ENCODE measurements around the gene ADRA2A. TPM values are rescaled to one million over a fixed set of nuclear protein-coding genes. Genes with fewer than 3 reads are reported as not detected.
A peak's percentile ranks its signal among the peaks of the same experiment; 100 is the strongest.

Gene ADRA2A
- total RNA-seq, 1 donor from 2014 or later, result 3.8 TPM

DNA sequence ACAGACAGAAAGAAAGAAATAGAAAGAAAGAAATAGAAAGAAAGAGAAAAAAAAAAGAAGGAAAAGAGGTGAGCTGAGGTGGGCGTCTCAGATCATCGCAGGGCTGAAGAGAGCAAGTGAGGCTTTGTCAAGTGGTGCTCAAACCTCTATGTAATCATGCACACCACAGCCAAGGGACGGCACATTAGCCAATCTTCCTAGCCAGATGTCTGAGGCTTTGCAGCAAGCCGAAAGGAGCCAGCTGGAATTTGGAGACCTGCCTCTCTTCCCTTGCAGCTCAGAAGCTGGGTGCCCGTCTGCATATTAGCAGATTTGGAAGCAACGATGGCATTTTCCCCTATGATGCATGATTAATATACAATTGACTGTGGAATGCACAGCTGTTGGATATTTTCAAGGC lies 52.5 kb downstream of the ADRA2A start:
- ATAC-seq, result peak; percentile 40
- Histone ChIP-seq H3K27ac (no peak overlapping the region), H3K36me3 (no peaks in the 10 kb centered on the region), H3K4me1 (no peaks in the 10 kb centered on the region), H3K4me3 (no peak overlapping the region), H3K27me3 (ENCODE audit: low read depth) (no peaks in the 10 kb centered on the region), H3K9me3 (no peaks in the 10 kb centered on the region)
- intact Hi-C loops (cut with DNase I), result no loop called here
- no peak for TF ChIP-seq CTCF (IDR thresholded peaks at IDR 0.05)
- DNase-seq, result no peak

GRCh38 chr10:111130471-111130870 lies 53.6 kb downstream of the ADRA2A start:
- Histone ChIP-seq H3K9me3 (no peaks in the 10 kb centered on the region), H3K4me1 (no peaks in the 10 kb centered on the region), H3K27me3 (ENCODE audit: low read depth) (no peaks in the 10 kb centered on the region), H3K36me3 (no peaks in the 10 kb centered on the region), H3K4me3 (no peak overlapping the region), H3K27ac (no peak overlapping the region)
- no peak for TF ChIP-seq CTCF (IDR thresholded peaks at IDR 0.05)
- ATAC-seq (no peak), DNase-seq (no peak)
- intact Hi-C loops (cut with DNase I), result no loop called here

Other genes starting within 250 kb of the ADRA2A start
- gene PDCD4, start 205.1 kb upstream of the ADRA2A start, total RNA-seq, result 74.2 TPM
- gene BBIP1, start 157.8 kb upstream of the ADRA2A start, total RNA-seq, result 32.4 TPM
- 60.9 TPM for gene SHOC2, start 157.4 kb upstream of the ADRA2A start, total RNA-seq

Data from lower lobe of right lung (tissue), 2 donors.